AG10803 (cell line): ENCODE measurements around the gene IKZF1.

Experiments
- DNase-seq: peaks from one replicate; pipeline ENCODE4 v3.0.0; 2010; ENCODE audit warnings: low read depth
- H3K4me3 ChIP-seq: 2 replicates; pipeline ENCODE4 v1.5.1; 2011; ENCODE audit warnings: mild to moderate bottlenecking, low read length, control low read depth
- CTCF ChIP-seq: conservative IDR thresholded peaks from 2 replicates; pipeline ENCODE4 v1.5.1; 2011; ENCODE audit warnings: mild to moderate bottlenecking, low read length, control low read depth, inconsistent platforms

The IKZF1 gene

GRCh38 chr7:50436133-50436806 is 131.8 kb downstream of the IKZF1 start:
- DNase-seq, result peak; percentile 75
- H3K4me3 ChIP-seq, result no peak overlapping the region
- no peak for TF ChIP-seq CTCF

DNA sequence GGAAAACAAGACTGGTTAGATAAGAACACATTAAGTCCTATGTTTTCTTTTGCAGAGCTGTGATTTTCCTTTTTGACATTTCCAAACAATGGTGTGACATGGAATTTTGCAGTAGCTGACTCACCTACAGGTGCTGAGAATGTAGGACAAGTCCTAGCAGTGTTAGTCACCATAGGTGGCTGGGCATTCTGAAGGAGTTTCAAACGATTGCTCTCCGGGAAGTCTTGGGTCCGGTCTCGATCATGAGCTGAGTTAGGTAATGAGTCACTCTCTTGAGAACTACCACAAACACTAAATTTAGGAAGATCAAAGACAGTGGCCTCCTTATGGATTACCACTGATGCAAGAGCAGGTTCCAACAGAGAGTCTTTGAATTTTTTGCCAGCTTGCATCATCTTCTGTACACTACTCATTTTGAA is 142.0 kb downstream of the IKZF1 start:
- TF ChIP-seq CTCF, result no peak
- no peak overlapping the region for H3K4me3 ChIP-seq
- peak; percentile 86 for DNase-seq

GRCh38 chr7:50448823-50449222 is 144.3 kb downstream of the IKZF1 start:
- DNase-seq, result no peak
- H3K4me3 ChIP-seq, result no peak overlapping the region
- TF ChIP-seq CTCF, result no peak

GRCh38 chr7:50449501-50449880 is 145.0 kb downstream of the IKZF1 start:
- no peak for TF ChIP-seq CTCF

GRCh38 chr7:50449881-50450589 is 145.5 kb downstream of the IKZF1 start, which contains the start of gene FIGNL1:
FIGNL1 (minus strand) TSS chr7:50450350; CDS start chr7:50447287, 3,063 bp downstream.
- no peak for TF ChIP-seq CTCF
- peak within 1 kb of the TSS; percentile 85 for H3K4me3 ChIP-seq
- peak; percentile 69 for DNase-seq

More at GRCh38 chr7:50449501-50449880, 145.0 kb downstream of the IKZF1 start:
- H3K4me3 ChIP-seq, result peak overlapping the region; percentile 85
- no peak for DNase-seq

- TF ChIP-seq CTCF, result no peak
- peak overlapping the region; percentile 85 for H3K4me3 ChIP-seq
- DNase-seq, result no peak
Observed at GRCh38 chr7:50450590-50451032, 146.1 kb downstream of the IKZF1 start.
